Tibial nerve (tissue), 4 donors: Measurements from ENCODE around the gene HECW1. TPM values are rescaled to one million over a fixed set of nuclear protein-coding genes. Genes with fewer than 3 reads are reported as not detected.

ENCODE experiments used
- DNase-seq, 2 donors: peaks; one replicate each; pipeline ENCODE4 v3.0.0-alpha.2; 2019; ENCODE audit warnings: low spot score in 2 of 2
- H3K27ac ChIP-seq, 4 donors: fragments of 200-600 bp; sonication (generic) in 3 of 4; one replicate each; pipeline ENCODE4 v1.5.1; 2017 to 2019; ENCODE audit warnings: mild to moderate bottlenecking in 1 of 4
- H3K27me3 ChIP-seq, 2 donors: fragments of 200-600 bp; sonication (generic) in 1 of 2; one replicate each; pipeline versions ENCODE4 v1.5.1 to v1.6.0; 2017 to 2019
- H3K36me3 ChIP-seq, 3 donors: fragments of 200-600 bp; sonication (generic); one replicate each; pipeline ENCODE4 v1.5.1; 2018 to 2019
- H3K4me1 ChIP-seq, 4 donors: fragments of 200-600 bp; sonication (generic) in 3 of 4; one replicate each; pipeline ENCODE4 v1.5.1; 2017 to 2019
- H3K4me3 ChIP-seq, 4 donors: fragments of 200-600 bp; sonication (generic) in 3 of 4; one replicate each; pipeline ENCODE4 v1.5.1; 2017 to 2019; ENCODE audit warnings: mild to moderate bottlenecking in 1 of 4, moderate library complexity in 1 of 4
- H3K9me3 ChIP-seq, 4 donors: fragments of 200-600 bp; sonication (generic) in 3 of 4; one replicate each; pipeline ENCODE4 v1.5.1; 2017 to 2019
- CTCF ChIP-seq, 5 experiments: fragments of 200-600 bp in 3 of 5; fragments of 450-650 bp in 2 of 5; sonication (generic) in 3 of 5; IDR thresholded peaks; one replicate each; pipeline ENCODE4 v1.5.1; 2016 to 2019; ENCODE audit warnings: antibody characterized with exemption in 5 of 5, mild to moderate bottlenecking in 3 of 5, moderate library complexity in 2 of 5
- EP300 ChIP-seq, 2 donors: sonication (generic); formaldehyde crosslinking; IDR thresholded peaks; one replicate each; pipeline ENCODE4 v1.6.1; 2017; ENCODE audit warnings: antibody characterized with exemption in 2 of 2, mild to moderate bottlenecking in 1 of 2
- POLR2A ChIP-seq, 2 donors: fragments of 450-650 bp; IDR thresholded peaks; one replicate each; pipeline ENCODE4 v1.6.1; 2017; ENCODE audit warnings: antibody characterized with exemption in 2 of 2, mild to moderate bottlenecking in 2 of 2, moderate library complexity in 2 of 2
- WGBS, 2 donors: methylation state at CpG; one replicate each; pipeline ENCODE4 v1.1.5; 2018; 5-methylcytosine and 5-hydroxymethylcytosine counted together
- total RNA-seq, 4 donors: library from RNA; depleted of rRNA; stranded (reverse); fragments of >200 nt; gene quantifications; one replicate each; pipeline ENCODE4 v1.1.0, GENCODE V29; 2016

HECW1 gene
- total RNA-seq, 4 donors from 2014 or later, result 3.6 to 10.9 (median 6.5) TPM

- H3K4me1 ChIP-seq, result no peaks in the 10 kb centered on the region
- no peak overlapping the region for H3K27ac ChIP-seq
- WGBS, 2 donors, result 75 to 79% methylated on average over 14 of the region's 14 CpGs
- TF ChIP-seq POLR2A (IDR thresholded peaks at IDR 0.05) (no peak), CTCF (IDR thresholded peaks at IDR 0.05) (no peak), EP300 (IDR thresholded peaks at IDR 0.05) (no peak)
- no peaks in the 10 kb centered on the region for H3K9me3 ChIP-seq
- H3K27me3 ChIP-seq, result no peaks in the 10 kb centered on the region
- H3K4me3 ChIP-seq, result no peak overlapping the region
- no peaks in the 10 kb centered on the region for H3K36me3 ChIP-seq
- DNase-seq, result no peak
Measured at GRCh38 chr7:43456200-43456599, 343.8 kb downstream of the HECW1 start.

GRCh38 chr7:43458330-43459018 lies 346.0 kb downstream of the HECW1 start:
- Histone ChIP-seq H3K4me3 (no peak overlapping the region), H3K4me1 (peaks cover 0 to 14% (median 0%) of the 10 kb centered on the region in 4 donors), H3K9me3 (no peaks in the 10 kb centered on the region), H3K27ac (no peak overlapping the region), H3K27me3 (no peaks in the 10 kb centered on the region), H3K36me3 (no peaks in the 10 kb centered on the region)
- no peak for DNase-seq
- 45 to 49% methylated on average over 4 of the region's 4 CpGs for WGBS, 2 donors
- TF ChIP-seq CTCF (IDR thresholded peaks at IDR 0.05), result no peak
- TF ChIP-seq POLR2A (IDR thresholded peaks at IDR 0.05), result no peak
- no peak for TF ChIP-seq EP300 (IDR thresholded peaks at IDR 0.05)

- H3K9me3 ChIP-seq, result no peaks in the 10 kb centered on the region
- H3K27me3 ChIP-seq, result no peaks in the 10 kb centered on the region
- no peak overlapping the region for H3K27ac ChIP-seq
- no peak overlapping the region for H3K4me3 ChIP-seq
- peaks cover 0 to 19% (median 0%) of the 10 kb centered on the region in 4 donors for H3K4me1 ChIP-seq
- WGBS, 2 donors, result 49 to 54% methylated on average over 4 of the region's 4 CpGs
- TF ChIP-seq POLR2A (IDR thresholded peaks at IDR 0.05) (no peak), CTCF (IDR thresholded peaks at IDR 0.05) (no peak), EP300 (IDR thresholded peaks at IDR 0.05) (no peak)
- no peak for DNase-seq
- no peaks in the 10 kb centered on the region for H3K36me3 ChIP-seq
Measured at GRCh38 chr7:43459019-43459337, 346.5 kb downstream of the HECW1 start.

GRCh38 chr7:43460733-43461348 lies 348.4 kb downstream of the HECW1 start:
- DNase-seq, result no peak
- TF ChIP-seq CTCF (IDR thresholded peaks at IDR 0.05), result no peak
- no peak for TF ChIP-seq POLR2A (IDR thresholded peaks at IDR 0.05)
- no peak for TF ChIP-seq EP300 (IDR thresholded peaks at IDR 0.05)
- Histone ChIP-seq H3K9me3 (no peaks in the 10 kb centered on the region), H3K36me3 (no peaks in the 10 kb centered on the region), H3K4me3 (no peak overlapping the region), H3K27ac (no peak overlapping the region), H3K27me3 (no peaks in the 10 kb centered on the region), H3K4me1 (peaks cover 0 to 24% (median 2%) of the 10 kb centered on the region in 4 donors)
- WGBS, 2 donors, result 75 to 83% methylated on average over 8 of the region's 8 CpGs

- H3K9me3 ChIP-seq, result no peaks in the 10 kb centered on the region
- no peak overlapping the region for H3K4me3 ChIP-seq
- H3K36me3 ChIP-seq, result no peaks in the 10 kb centered on the region
- WGBS, 2 donors, result 77 to 79% methylated on average over 5 of the region's 5 CpGs
- TF ChIP-seq CTCF (IDR thresholded peaks at IDR 0.05) (no peak), EP300 (IDR thresholded peaks at IDR 0.05) (no peak), POLR2A (IDR thresholded peaks at IDR 0.05) (no peak)
- H3K27ac ChIP-seq, result no peak overlapping the region
- H3K27me3 ChIP-seq, result no peaks in the 10 kb centered on the region
- DNase-seq, result no peak
- peaks cover 0 to 30% (median 2%) of the 10 kb centered on the region in 4 donors for H3K4me1 ChIP-seq
Measured at GRCh38 chr7:43461349-43462024, 349.0 kb downstream of the HECW1 start.
